HFFc6 (cell line): ENCODE measurements around the gene RRP7A. TPM values are rescaled to one million over a fixed set of nuclear protein-coding genes. Genes with fewer than 3 reads are reported as not detected.
A peak's percentile ranks its signal among the peaks of the same experiment; 100 is the strongest.
"Not testable (repeated sequence)": the region's sequence is repeated elsewhere in the genome, so short reads cannot be mapped to it uniquely, and the experiment has no call there.

Experiments used
- DNase-seq: peaks from one replicate; pipeline ENCODE4 v3.0.0-alpha.2; 2018
- H3K27ac Mint-ChIP-seq: 2 replicates; pipeline ENCODE4 v1.8.0; 2020; ENCODE audit warnings: mild to moderate bottlenecking, mixed read lengths
- H3K27me3 Mint-ChIP-seq: 2 replicates; pipeline ENCODE4 v1.8.0; 2021; ENCODE audit warnings: mild to moderate bottlenecking, moderate library complexity, mixed read lengths; ENCODE audit not compliant: insufficient read depth
- H3K36me3 Mint-ChIP-seq: 2 replicates; pipeline ENCODE4 v1.8.0; 2021; ENCODE audit warnings: low read depth, mixed read lengths
- H3K4me1 Mint-ChIP-seq: 2 replicates; pipeline ENCODE4 v1.8.0; 2020; ENCODE audit warnings: low read depth, mixed read lengths
- H3K4me3 Mint-ChIP-seq: 2 replicates; pipeline ENCODE4 v1.8.0; 2020; ENCODE audit warnings: mild to moderate bottlenecking, moderate library complexity, mixed read lengths
- H3K9me3 Mint-ChIP-seq: 2 replicates; pipeline ENCODE4 v1.8.0; 2020; ENCODE audit warnings: mild to moderate bottlenecking, mixed read lengths
- CTCF ChIP-seq: fragments of 200-600 bp; sonication (generic); IDR thresholded peaks from 2 replicates; pipeline ENCODE4 v1.5.0; 2021; ENCODE audit warnings: antibody characterized with exemption, mild to moderate bottlenecking
- total RNA-seq, 6 experiments: library from RNA; stranded (reverse); fragmentation: NEBNext Ultra II Directional; extraction: Animal tissue kit (Norgen Biotek cat#: 25700); gene quantifications; 2 replicates in 1 of 6; 3 replicates in 5 of 6; pipeline ENCODE4 v1.2.3, GENCODE V29; 2021

The RRP7A gene
- total RNA-seq, 6 experiments from 2014 or later = 88.7 to 107 (median 97.5) TPM

GRCh38 chr22:42489000-42489399 is 30.6 kb downstream of the RRP7A start:
- TF ChIP-seq CTCF = no peak
- no peak overlapping the region for H3K27ac Mint-ChIP-seq
- no peak for DNase-seq
- H3K4me1 Mint-ChIP-seq = no peaks in the 10 kb centered on the region
- no peaks in the 10 kb centered on the region for H3K9me3 Mint-ChIP-seq
- H3K27me3 Mint-ChIP-seq = peaks cover 20% of the 10 kb centered on the region
- H3K4me3 Mint-ChIP-seq = no peak overlapping the region
- no peaks in the 10 kb centered on the region for H3K36me3 Mint-ChIP-seq

- H3K4me1 Mint-ChIP-seq = no peaks in the 10 kb centered on the region
- H3K36me3 Mint-ChIP-seq = no peaks in the 10 kb centered on the region
- H3K4me3 Mint-ChIP-seq = no peak overlapping the region
Observed at GRCh38 chr22:42484506-42484905, 35.1 kb downstream of the RRP7A start.

GRCh38 chr22:42483610-42484223 is 35.9 kb downstream of the RRP7A start:
- peaks cover 25% of the 10 kb centered on the region for H3K27me3 Mint-ChIP-seq
- H3K9me3 Mint-ChIP-seq = not testable (repeated sequence)

More at GRCh38 chr22:42484506-42484905, 35.1 kb downstream of the RRP7A start:
- H3K9me3 Mint-ChIP-seq = no peaks in the 10 kb centered on the region
- DNase-seq = no peak
- no peak for TF ChIP-seq CTCF
- H3K27ac Mint-ChIP-seq = no peak overlapping the region
- peaks cover 26% of the 10 kb centered on the region for H3K27me3 Mint-ChIP-seq

GRCh38 chr22:42475122-42475521 is 44.5 kb downstream of the RRP7A start:
- Mint-ChIP-seq H3K27ac (no peak overlapping the region), H3K9me3 (no peaks in the 10 kb centered on the region), H3K4me1 (no peaks in the 10 kb centered on the region), H3K36me3 (no peaks in the 10 kb centered on the region), H3K27me3 (peaks cover 20% of the 10 kb centered on the region), H3K4me3 (no peak overlapping the region)
- DNase-seq = no peak
- no peak for TF ChIP-seq CTCF

More at GRCh38 chr22:42483610-42484223, 35.9 kb downstream of the RRP7A start:
- H3K36me3 Mint-ChIP-seq, H3K4me3 Mint-ChIP-seq, H3K27ac Mint-ChIP-seq, H3K4me1 Mint-ChIP-seq, DNase-seq: not testable (repeated sequence)

GRCh38 chr22:42473484-42474193 is 46.0 kb downstream of the RRP7A start:
- DNase-seq = peak; percentile 57
- TF ChIP-seq CTCF = peak; percentile 78
- no peaks in the 10 kb centered on the region for H3K4me1 Mint-ChIP-seq
- no peaks in the 10 kb centered on the region for H3K9me3 Mint-ChIP-seq
- no peak overlapping the region for H3K27ac Mint-ChIP-seq
- no peaks in the 10 kb centered on the region for H3K36me3 Mint-ChIP-seq
- no peak overlapping the region for H3K4me3 Mint-ChIP-seq
- peaks cover 23% of the 10 kb centered on the region for H3K27me3 Mint-ChIP-seq

GRCh38 chr22:42472671-42473070 is 46.9 kb downstream of the RRP7A start:
- Mint-ChIP-seq H3K9me3 (no peaks in the 10 kb centered on the region), H3K27ac (no peak overlapping the region), H3K4me1 (no peaks in the 10 kb centered on the region), H3K27me3 (peaks cover 28% of the 10 kb centered on the region), H3K4me3 (no peak overlapping the region), H3K36me3 (no peaks in the 10 kb centered on the region)
- DNase-seq = no peak
- TF ChIP-seq CTCF = no peak
